Panc1 (cell line): ENCODE results near the gene MMP28. TPM values are rescaled to one million over a fixed set of nuclear protein-coding genes. Genes with fewer than 3 reads are reported as not detected.

ENCODE experiments used
- ATAC-seq: fragments of 200-7000 bp; cut with Tn5 transposase; 2 replicates; pipeline ENCODE4 v1.9.1; 2020; ENCODE audit warnings: mild to moderate bottlenecking, moderate library complexity
- BruUV-seq: library from RNA; stranded (reverse); fragments of 400-500 nt; replicated peaks from 2 replicates; lab custom pipeline; 2021; lab: Mats Ljungman, UMichigan
- CTCF ChIA-PET: fragments of 300-600 bp; sonication (Branson Sonifier 250); formaldehyde crosslinking; loops from one replicate; lab custom pipeline; 2022; ENCODE audit warnings: antibody characterized with exemption; lab: Charles Lee
- POLR2A ChIA-PET: fragments of 300-600 bp; sonication (Branson Sonifier 250); formaldehyde crosslinking; loops from one replicate; lab custom pipeline; 2022; ENCODE audit warnings: antibody characterized with exemption; lab: Charles Lee
- DNase-seq: peaks from one replicate; pipeline ENCODE4 v3.0.0-alpha.2; 2010; ENCODE audit warnings: low read depth, low spot score
- H3K27ac ChIP-seq: 2 replicates; pipeline ENCODE4 v1.5.1; 2011; ENCODE audit warnings: mild to moderate bottlenecking, low read length, inconsistent platforms
- H3K27me3 ChIP-seq: fragments of 200-500 bp; sonication (Bioruptor generic); 2 replicates; pipeline ENCODE4 v1.6.0; 2014; ENCODE audit warnings: low read length, inconsistent platforms; ENCODE audit not compliant: control insufficient read depth, insufficient read depth
- H3K36me3 ChIP-seq: fragments of 200-500 bp; sonication (Bioruptor generic); 2 replicates; pipeline ENCODE4 v1.5.1; 2014; ENCODE audit warnings: inconsistent platforms, mild to moderate bottlenecking, low read length, moderate library complexity; ENCODE audit not compliant: control insufficient read depth, insufficient read depth
- H3K4me1 ChIP-seq: 2 replicates; pipeline ENCODE4 v1.5.1; 2011; ENCODE audit warnings: inconsistent platforms, mild to moderate bottlenecking, low read length, moderate library complexity; ENCODE audit not compliant: control insufficient read depth, insufficient read depth
- H3K4me3 ChIP-seq, 2 experiments: 2 replicates each; pipeline ENCODE4 v1.5.1; 2011 to 2012; ENCODE audit warnings: low read depth in 2 of 2, low read length in 2 of 2, mild to moderate bottlenecking in 2 of 2, inconsistent platforms in 1 of 2, moderate library complexity in 1 of 2
- H3K9me3 ChIP-seq: fragments of 200-500 bp; sonication (Bioruptor generic); 2 replicates; pipeline ENCODE4 v1.5.1; 2014; ENCODE audit warnings: low read depth, mild to moderate bottlenecking, inconsistent platforms, low read length, moderate library complexity; ENCODE audit not compliant: control insufficient read depth, insufficient read depth
- CTCF ChIP-seq: fragments of 450-650 bp; IDR thresholded peaks from 2 replicates; pipeline ENCODE4 v1.5.1; 2017; ENCODE audit warnings: mild to moderate bottlenecking
- POLR2AphosphoS5 ChIP-seq: IDR thresholded peaks from 2 replicates; pipeline ENCODE4 v1.6.1; 2012; ENCODE audit warnings: mild to moderate bottlenecking, low read depth, low read length, moderate library complexity
- REST ChIP-seq, 2 experiments: IDR thresholded peaks; 2 replicates each; pipeline ENCODE4 v1.6.1; 2011 to 2012; ENCODE audit warnings: low read depth in 2 of 2, control low read depth in 1 of 2, low read length in 1 of 2, mild to moderate bottlenecking in 1 of 2, moderate library complexity in 1 of 2; ENCODE audit not compliant: insufficient read depth in 1 of 2
- SIN3A ChIP-seq: IDR thresholded peaks from 2 replicates; pipeline ENCODE4 v1.6.1; 2012; ENCODE audit warnings: low read depth, mild to moderate bottlenecking, low read length, moderate library complexity, borderline replicate concordance; ENCODE audit not compliant: insufficient read depth
- TCF7L2 ChIP-seq: IDR thresholded peaks from 2 replicates; pipeline ENCODE4 v1.6.1; 2011; ENCODE audit warnings: mild to moderate bottlenecking, low read depth, low read length, inconsistent platforms
- in situ Hi-C: cut with HindIII; loops from 2 replicates; pipeline ENCODE4 v1.10.0; 2016; ENCODE audit warnings: low sequenced_read_pairs, low pct_unique_long_range_greater_than_20kb
- intact Hi-C: fragments of 100-400 bp; cut with micrococcal nuclease; formaldehyde crosslinking; loops from one replicate; pipeline ENCODE4 v1.10.0; 2022; ENCODE audit not compliant: unreplicated experiment
- total RNA-seq: library from RNA; stranded (reverse); gene quantifications from one replicate; pipeline ENCODE4 v1.2.1, GENCODE V29; 2021; ENCODE audit not compliant: unreplicated experiment

The MMP28 gene
- total RNA-seq, 1 experiment from 2014 or later = 1.6 TPM

GRCh38 chr17:35788477-35789368, 6.7 kb downstream of the MMP28 start:
- H3K27me3 ChIP-seq = no peaks in the 10 kb centered on the region
- ChIA-PET CTCF (interaction anchor here (0.7 to 2.2 kb wide), 3 partner anchors 20 to 42 kb away, joined by 5 to 7 read pairs (median 6); partner anchors contain the start of gene TAF15), POLR2A (interaction anchor here (0.6 to 1.3 kb wide), 3 partner anchors 16 to 213 kb away, joined by 3 to 18 read pairs (median 5); no protein-coding TSS in a partner anchor)
- 0 out of 2 replicates have a peak overlapping the region, but pooled peaks have one; percentile 10 for H3K27ac ChIP-seq
- intact Hi-C loops (no loop called here), in situ Hi-C loops (no loop called here)
- H3K4me3 ChIP-seq = no peak overlapping the region
- H3K4me1 ChIP-seq = peaks cover 27% of the 10 kb centered on the region
- BruUV-seq = no TSS peak
- ATAC-seq (peak; percentile 35; the same call in 1 of the 2 replicates), DNase-seq (no peak)
- TF ChIP-seq SIN3A (no peak), REST (IDR thresholded peaks at IDR 0.05; ENCODE audit: insufficient read depth in 1 of 2, low read depth in 2 of 2, low read length in 1 of 2) (no peak), CTCF (no peak), TCF7L2 (no peak)
- no peaks in the 10 kb centered on the region for H3K36me3 ChIP-seq
- no peaks in the 10 kb centered on the region for H3K9me3 ChIP-seq

- ChIA-PET CTCF (interaction anchor here (1.1 kb wide), 1 partner anchor 23 kb away, joined by 6 read pairs; no protein-coding TSS in a partner anchor), POLR2A (interaction anchor here (0.6 to 0.7 kb wide), 2 partner anchors 11 to 73 kb away, joined by 4 to 8 read pairs; no protein-coding TSS in a partner anchor)
- intact Hi-C loops (no loop called here), in situ Hi-C loops (no loop called here)
- H3K9me3 ChIP-seq = no peaks in the 10 kb centered on the region
- ATAC-seq (peak; percentile 73), DNase-seq (no peak)
- BruUV-seq = no TSS peak
- TF ChIP-seq SIN3A (no peak), CTCF (no peak), REST (IDR thresholded peaks at IDR 0.05; ENCODE audit: insufficient read depth in 1 of 2, low read depth in 2 of 2, low read length in 1 of 2) (no peak), POLR2AphosphoS5 (no peak), TCF7L2 (no peak)
- H3K4me3 ChIP-seq = no peak overlapping the region
- no peaks in the 10 kb centered on the region for H3K36me3 ChIP-seq
- peaks cover 31% of the 10 kb centered on the region for H3K4me1 ChIP-seq
- peak overlapping the region; percentile 24; the same call in 1 of the 2 replicates for H3K27ac ChIP-seq
- H3K27me3 ChIP-seq = no peaks in the 10 kb centered on the region
Measured at GRCh38 chr17:35786941-35787432, 8.5 kb downstream of the MMP28 start.
